SU-DHL-6 (cell line): Measurements from ENCODE around the gene NID1.

Experiments
- H2AFZ ChIP-seq: fragments of 200-600 bp; sonication (generic); 2 replicates; pipeline ENCODE4 v1.6.1; 2014; ENCODE audit warnings: low read depth, mild to moderate bottlenecking, moderate library complexity, mixed read lengths, antibody characterized with exemption, low read length; ENCODE audit not compliant: severe bottlenecking
- H3F3A ChIP-seq: fragments of 200-600 bp; shearing (Covaris generic); 2 replicates; pipeline ENCODE4 v1.6.0; 2016; ENCODE audit warnings: antibody characterized with exemption, mild to moderate bottlenecking; ENCODE audit not compliant: insufficient read depth
- H3K27ac ChIP-seq: fragments of 200-600 bp; sonication (generic); 2 replicates; pipeline ENCODE4 v1.5.1; 2016; ENCODE audit warnings: low read depth, mild to moderate bottlenecking, low read length, moderate library complexity, mixed read lengths
- H3K27me3 ChIP-seq: fragments of 200-600 bp; sonication (generic), shearing (Covaris generic); 2 replicates; pipeline ENCODE4 v1.6.0; 2014; ENCODE audit warnings: mild to moderate bottlenecking, low read length
- H3K36me3 ChIP-seq: fragments of 200-600 bp; sonication (generic); 2 replicates; pipeline ENCODE4 v1.6.1; 2014; ENCODE audit warnings: mild to moderate bottlenecking, low read length, mixed read lengths
- H3K4me2 ChIP-seq: fragments of 300-600, 200-600 bp; shearing (Covaris generic), sonication (generic); 2 replicates; pipeline ENCODE4 v1.6.0; 2014; ENCODE audit warnings: low read length, low read depth, mild to moderate bottlenecking; ENCODE audit not compliant: poor library complexity, severe bottlenecking
- H3K4me3 ChIP-seq: fragments of 200-600 bp; sonication (generic); 2 replicates; pipeline ENCODE4 v1.5.1; 2014; ENCODE audit warnings: antibody characterized with exemption, low read length, mild to moderate bottlenecking, mixed read lengths; ENCODE audit not compliant: insufficient read depth, poor library complexity, severe bottlenecking
- H3K79me2 ChIP-seq: fragments of 200-600 bp; sonication (generic); 2 replicates; pipeline ENCODE4 v1.6.1; 2014; ENCODE audit warnings: mild to moderate bottlenecking, low read length, moderate library complexity; ENCODE audit not compliant: insufficient read depth
- H3K9ac ChIP-seq: fragments of 200-600 bp; sonication (generic); 2 replicates; pipeline ENCODE4 v1.7.0; 2014; ENCODE audit warnings: mild to moderate bottlenecking, low read length
- H3K9me2 ChIP-seq: fragments of 200-600 bp; sonication (generic); replicated peaks from 2 replicates; pipeline ENCODE4 v1.6.1; 2014; ENCODE audit warnings: low read length; ENCODE audit not compliant: insufficient read depth
- H3K9me3 ChIP-seq: fragments of 200-600 bp; sonication (generic); 2 replicates; pipeline ENCODE4 v1.6.1; 2014; ENCODE audit warnings: low read length, mixed read lengths; ENCODE audit not compliant: insufficient read depth
- H4K20me1 ChIP-seq: fragments of 200-600 bp; sonication (generic); 2 replicates; pipeline ENCODE4 v1.6.1; 2014; ENCODE audit warnings: low read depth, mild to moderate bottlenecking, antibody characterized with exemption, low read length, moderate library complexity, mixed read lengths
- EZH2phosphoT487 ChIP-seq: fragments of 200-600 bp; sonication (generic), shearing (Covaris generic); conservative IDR thresholded peaks from 2 replicates; pipeline ENCODE4 v1.6.1; 2018; ENCODE audit warnings: mild to moderate bottlenecking, antibody characterized with exemption, low read length, moderate library complexity, mixed read lengths
- TF ChIP-seq, protein P1 (sequence below): fragments of 200-600 bp; sonication (generic); IDR thresholded peaks from one replicate; pipeline ENCODE4 v1.5.1; 2017; ENCODE audit warnings: antibody characterized with exemption, mild to moderate bottlenecking, low read length, moderate library complexity; ENCODE audit not compliant: insufficient read depth, poor library complexity, severe bottlenecking

The NID1 gene

DNA sequence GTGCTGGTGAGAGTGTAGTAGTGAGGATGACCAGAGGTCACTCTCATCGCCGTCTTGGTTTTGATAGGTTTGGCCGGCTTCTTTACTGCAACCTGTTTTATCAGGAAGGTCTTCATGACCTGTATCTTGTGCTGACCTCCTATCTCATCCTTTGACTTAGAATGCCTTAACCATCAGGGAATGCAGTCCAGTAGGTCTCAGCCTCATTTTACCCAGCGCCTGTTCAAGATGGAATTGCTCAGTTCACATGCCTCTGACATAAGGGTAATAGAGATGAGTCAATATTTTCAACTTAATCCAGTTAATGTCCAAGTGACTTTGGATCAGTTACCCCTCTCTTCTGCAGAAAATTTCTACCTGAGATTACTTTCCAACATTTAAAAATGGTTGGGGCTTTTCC lies 4.6 kb downstream of the NID1 start:
- no peaks in the 10 kb centered on the region for H3K27me3 ChIP-seq
- no peaks in the 10 kb centered on the region for H3K9me2 ChIP-seq
- H3K9me3 ChIP-seq: no peaks in the 10 kb centered on the region
- H3F3A ChIP-seq: no peaks in the 10 kb centered on the region
- H3K4me3 ChIP-seq: no peak overlapping the region
- H3K27ac ChIP-seq: no peak overlapping the region
- H3K36me3 ChIP-seq: no peaks in the 10 kb centered on the region
- TF ChIP-seq EZH2phosphoT487: no peak
- TF ChIP-seq, protein P1, sequence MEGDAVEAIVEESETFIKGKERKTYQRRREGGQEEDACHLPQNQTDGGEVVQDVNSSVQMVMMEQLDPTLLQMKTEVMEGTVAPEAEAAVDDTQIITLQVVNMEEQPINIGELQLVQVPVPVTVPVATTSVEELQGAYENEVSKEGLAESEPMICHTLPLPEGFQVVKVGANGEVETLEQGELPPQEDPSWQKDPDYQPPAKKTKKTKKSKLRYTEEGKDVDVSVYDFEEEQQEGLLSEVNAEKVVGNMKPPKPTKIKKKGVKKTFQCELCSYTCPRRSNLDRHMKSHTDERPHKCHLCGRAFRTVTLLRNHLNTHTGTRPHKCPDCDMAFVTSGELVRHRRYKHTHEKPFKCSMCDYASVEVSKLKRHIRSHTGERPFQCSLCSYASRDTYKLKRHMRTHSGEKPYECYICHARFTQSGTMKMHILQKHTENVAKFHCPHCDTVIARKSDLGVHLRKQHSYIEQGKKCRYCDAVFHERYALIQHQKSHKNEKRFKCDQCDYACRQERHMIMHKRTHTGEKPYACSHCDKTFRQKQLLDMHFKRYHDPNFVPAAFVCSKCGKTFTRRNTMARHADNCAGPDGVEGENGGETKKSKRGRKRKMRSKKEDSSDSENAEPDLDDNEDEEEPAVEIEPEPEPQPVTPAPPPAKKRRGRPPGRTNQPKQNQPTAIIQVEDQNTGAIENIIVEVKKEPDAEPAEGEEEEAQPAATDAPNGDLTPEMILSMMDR: no peak
- no peak overlapping the region for H3K9ac ChIP-seq
- H3K4me2 ChIP-seq: no peak overlapping the region
- H2AFZ ChIP-seq: no peak overlapping the region
- no peaks in the 10 kb centered on the region for H4K20me1 ChIP-seq
- no peaks in the 10 kb centered on the region for H3K79me2 ChIP-seq

DNA sequence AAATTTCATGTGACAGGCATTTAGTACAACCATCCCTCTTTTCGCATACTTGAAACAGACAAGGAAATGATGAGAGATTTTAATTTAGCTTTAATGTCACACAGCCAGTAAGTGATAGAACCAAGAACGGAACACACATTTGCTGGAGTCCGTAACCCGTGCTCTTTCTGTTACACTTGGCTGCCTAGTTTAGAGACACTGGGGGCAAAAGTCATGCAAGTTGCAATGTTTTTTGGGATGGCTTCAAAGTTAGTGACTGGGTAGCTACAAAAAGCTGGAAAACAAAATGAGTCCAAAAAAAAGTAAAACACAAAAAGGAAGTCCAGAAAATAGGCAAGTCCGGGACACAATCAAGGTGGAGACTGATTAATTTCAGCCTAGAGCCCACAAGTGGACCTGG lies 5.9 kb downstream of the NID1 start:
- Histone ChIP-seq H3K27me3 (no peaks in the 10 kb centered on the region), H3K9ac (no peak overlapping the region), H3K9me2 (no peaks in the 10 kb centered on the region), H3K9me3 (no peaks in the 10 kb centered on the region), H3K79me2 (no peaks in the 10 kb centered on the region), H3K4me2 (no peak overlapping the region), H2AFZ (no peak overlapping the region), H3F3A (no peaks in the 10 kb centered on the region), H3K36me3 (no peaks in the 10 kb centered on the region), H3K27ac (no peak overlapping the region), H4K20me1 (no peaks in the 10 kb centered on the region), H3K4me3 (no peak overlapping the region)
- TF ChIP-seq, protein P1: no peak
- TF ChIP-seq EZH2phosphoT487: no peak

DNA sequence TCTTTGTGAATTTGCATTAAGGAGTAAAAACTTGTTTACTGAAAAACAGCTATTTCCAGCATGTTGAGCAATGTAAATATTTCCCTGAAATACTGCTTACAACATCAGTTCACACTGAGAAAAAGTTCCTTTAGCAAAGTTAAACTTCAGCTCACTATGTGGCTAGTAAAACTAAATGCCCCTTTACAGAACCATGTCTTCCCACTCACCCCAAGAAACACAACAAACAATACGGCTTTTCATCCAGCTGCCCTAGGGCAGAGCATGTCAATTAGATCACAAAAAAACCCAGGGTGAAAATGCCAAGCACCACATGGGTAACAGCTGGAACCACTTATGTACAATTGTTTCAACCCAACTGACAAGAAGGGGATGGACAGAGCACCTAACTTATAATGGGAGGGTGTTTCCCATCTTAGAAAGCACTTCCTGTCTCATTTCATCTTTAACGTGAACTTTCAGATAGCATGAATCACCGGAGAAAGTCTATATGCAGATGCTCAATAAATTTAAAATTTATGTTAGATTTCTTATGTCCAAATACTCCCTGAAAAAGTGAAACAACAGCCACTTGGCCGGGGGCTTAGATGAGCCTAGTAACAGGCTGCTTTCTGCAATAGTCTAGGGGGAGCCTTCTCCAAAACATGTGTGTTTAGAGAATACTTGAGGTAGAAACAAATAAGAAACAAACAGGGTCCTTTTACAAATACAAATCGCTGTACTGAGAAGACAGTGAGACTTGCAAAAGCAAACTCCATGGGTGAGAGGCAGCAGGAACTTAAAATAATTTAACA lies 6.6 kb downstream of the NID1 start:
- Histone ChIP-seq H3K27me3 (no peaks in the 10 kb centered on the region), H3K4me3 (no peak overlapping the region), H2AFZ (no peak overlapping the region), H3F3A (no peaks in the 10 kb centered on the region), H3K9ac (no peak overlapping the region), H3K36me3 (no peaks in the 10 kb centered on the region), H3K9me2 (no peaks in the 10 kb centered on the region), H3K27ac (no peak overlapping the region), H4K20me1 (no peaks in the 10 kb centered on the region), H3K4me2 (no peak overlapping the region), H3K79me2 (no peaks in the 10 kb centered on the region), H3K9me3 (no peaks in the 10 kb centered on the region)
- TF ChIP-seq EZH2phosphoT487: no peak
- TF ChIP-seq, protein P1: no peak
